SK-N-MC (cell line): ENCODE results near the gene XCR1.

Source experiments
- DNase-seq: peaks from one replicate; pipeline ENCODE4 v3.0.0-alpha.2; 2011; ENCODE audit warnings: low read depth, low spot score
- H3K27ac ChIP-seq: fragments of 200-600 bp; sonication (generic); 2 replicates; pipeline ENCODE4 v1.5.1; 2016; ENCODE audit warnings: mixed run types
- H3K36me3 ChIP-seq: fragments of 200-600 bp; sonication (generic); 2 replicates; pipeline ENCODE4 v1.6.1; 2017; ENCODE audit warnings: antibody characterized with exemption, low read length, mixed read lengths; ENCODE audit not compliant: insufficient read depth
- H3K4me3 ChIP-seq: fragments of 200-600 bp; sonication (generic); 2 replicates; pipeline ENCODE4 v1.5.1; 2016
- H3K9ac ChIP-seq: fragments of 200-600 bp; sonication (generic); 2 replicates; pipeline ENCODE4 v1.8.0; 2017; ENCODE audit warnings: mixed run types, mixed read lengths; ENCODE audit not compliant: insufficient read length
- H3K9me3 ChIP-seq: fragments of 200-600 bp; sonication (generic); 2 replicates; pipeline ENCODE4 v1.6.1; 2017; ENCODE audit warnings: low read depth, mild to moderate bottlenecking, antibody characterized with exemption, low read length, moderate library complexity, mixed read lengths
- EZH2 ChIP-seq: fragments of 200-600 bp; sonication (generic); IDR thresholded peaks from one replicate; pipeline ENCODE4 v1.6.1; 2017; ENCODE audit warnings: antibody characterized with exemption
- FOXP2 ChIP-seq: optimal IDR thresholded peaks from 2 replicates; pipeline ENCODE3; 2011; ENCODE audit warnings: mild to moderate bottlenecking, moderate library complexity; ENCODE audit not compliant: insufficient read depth; ENCODE audit errors: extremely low read length, control extremely low read depth
- POLR2AphosphoS5 ChIP-seq: IDR thresholded peaks from 2 replicates; pipeline ENCODE4 v1.6.1; 2012; ENCODE audit warnings: mild to moderate bottlenecking, low read depth, low read length, borderline replicate concordance

The XCR1 gene

DNA sequence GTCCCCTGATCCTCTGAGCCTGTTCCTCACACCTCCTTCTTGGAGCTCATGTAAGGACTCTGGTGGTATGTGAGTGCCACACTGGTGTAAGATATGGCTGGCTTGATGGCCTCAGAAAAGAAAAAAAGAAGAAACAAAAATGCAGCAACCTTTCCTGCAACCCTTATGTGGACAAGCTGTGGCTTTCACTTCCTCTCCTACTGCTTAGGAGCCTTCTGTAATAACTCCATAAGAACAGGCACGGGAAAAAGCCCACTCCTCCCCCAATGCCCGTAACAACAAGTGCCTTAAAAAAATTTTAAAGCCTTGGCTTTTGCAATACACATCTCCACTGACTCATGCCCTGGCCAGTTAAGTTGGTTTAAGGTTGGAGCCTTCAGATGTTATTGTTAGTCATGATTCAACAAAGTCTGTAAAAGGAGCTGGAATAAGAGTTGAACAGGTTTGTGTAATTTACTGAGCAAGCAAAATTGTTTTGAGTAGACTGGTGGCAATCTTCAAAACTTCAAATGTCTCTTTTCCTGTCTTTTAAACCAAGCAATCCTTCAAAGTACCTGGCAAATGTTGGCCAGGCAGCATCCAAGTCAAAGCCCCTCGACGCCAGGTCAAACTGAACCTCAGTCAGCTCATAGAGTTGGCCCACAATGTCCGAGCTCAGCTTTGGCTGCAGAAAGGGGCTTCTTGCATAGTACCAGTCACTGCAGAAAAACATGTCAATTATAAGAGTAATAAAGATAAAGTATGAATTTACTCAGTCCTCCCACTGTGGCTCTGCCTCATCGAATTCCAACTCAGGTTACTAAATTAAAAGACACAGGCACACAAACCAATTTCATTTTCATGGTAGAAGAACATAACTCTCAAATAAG lies 54.5 kb downstream of the XCR1 start:
- no peak for DNase-seq
- peaks cover 5% of the 10 kb centered on the region; the same call in 1 of the 2 replicates for H3K36me3 ChIP-seq
- TF ChIP-seq FOXP2 = no peak
- TF ChIP-seq POLR2AphosphoS5 = no peak
- TF ChIP-seq EZH2 = no peak
- H3K27ac ChIP-seq = no peak overlapping the region
- no peaks in the 10 kb centered on the region for H3K9me3 ChIP-seq
- no peak overlapping the region for H3K4me3 ChIP-seq
- no peak overlapping the region for H3K9ac ChIP-seq

DNA sequence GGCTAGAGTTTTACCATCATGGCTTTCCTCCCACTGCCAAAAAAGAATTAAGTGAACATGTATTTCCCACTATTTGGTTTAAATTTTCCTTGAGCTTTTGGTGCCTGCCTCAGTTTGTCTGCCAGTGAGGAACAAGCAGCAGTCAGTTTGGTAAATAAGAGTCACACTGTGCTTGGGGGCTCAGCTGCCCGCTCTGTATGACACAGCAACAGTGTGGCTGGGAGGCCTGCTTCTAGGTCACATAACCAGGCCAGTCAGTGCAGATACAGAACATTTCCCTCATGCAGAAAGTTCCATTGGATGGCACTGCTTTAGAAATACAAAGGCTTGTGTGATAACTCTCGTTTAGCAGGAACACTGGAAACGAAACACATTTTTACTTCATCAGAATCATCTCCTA lies 57.3 kb downstream of the XCR1 start:
- no peak overlapping the region for H3K9ac ChIP-seq
- H3K27ac ChIP-seq = no peak overlapping the region
- no peaks in the 10 kb centered on the region for H3K9me3 ChIP-seq
- H3K4me3 ChIP-seq = no peak overlapping the region
- no peak for DNase-seq
- H3K36me3 ChIP-seq = peaks cover 2% of the 10 kb centered on the region; the same call in 1 of the 2 replicates
- TF ChIP-seq FOXP2 (no peak), POLR2AphosphoS5 (no peak), EZH2 (no peak)

DNA sequence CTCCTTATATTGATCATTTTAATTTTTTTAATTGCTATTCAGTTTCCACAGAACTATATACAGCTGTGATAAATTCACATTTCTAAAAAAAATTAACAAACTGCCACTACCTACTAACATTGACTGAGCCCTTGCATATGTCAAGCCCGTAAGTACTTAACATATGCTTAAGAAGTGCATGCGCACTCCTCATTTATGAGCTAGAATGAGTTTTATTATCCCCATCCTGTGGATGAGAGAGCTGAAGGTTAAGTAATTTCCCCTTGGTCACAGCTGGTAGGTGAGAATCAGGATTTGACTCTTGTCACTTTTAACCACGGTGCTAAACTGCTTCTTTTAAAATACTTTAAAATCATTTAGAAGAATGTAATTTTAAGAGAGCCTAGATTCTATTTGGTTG lies 58.2 kb downstream of the XCR1 start:
- TF ChIP-seq EZH2 = no peak
- TF ChIP-seq POLR2AphosphoS5 = no peak
- TF ChIP-seq FOXP2 = no peak
- H3K9ac ChIP-seq = no peak overlapping the region
- H3K36me3 ChIP-seq = peaks cover 2% of the 10 kb centered on the region; the same call in 1 of the 2 replicates
- no peak for DNase-seq
- H3K9me3 ChIP-seq = no peaks in the 10 kb centered on the region
- no peak overlapping the region for H3K27ac ChIP-seq
- H3K4me3 ChIP-seq = no peak overlapping the region

DNA sequence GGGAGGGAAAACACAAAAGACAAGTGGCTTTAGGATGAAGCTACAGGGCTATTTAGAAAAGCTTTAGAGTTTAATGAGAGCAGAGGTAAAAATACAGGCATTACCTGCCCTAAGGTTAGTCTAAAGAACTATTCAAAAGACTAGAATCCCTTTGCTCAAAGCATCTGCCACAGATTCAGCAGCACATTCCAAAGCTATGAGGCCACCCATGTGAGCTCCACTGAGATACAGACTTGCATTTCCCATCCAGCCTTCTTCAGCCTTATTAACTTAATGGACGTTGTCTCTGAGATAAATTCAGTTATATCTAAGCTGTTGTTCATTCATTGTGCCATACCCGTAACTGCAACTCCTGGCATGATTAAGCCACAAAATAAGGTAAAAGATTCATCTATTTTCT lies 58.6 kb downstream of the XCR1 start:
- H3K27ac ChIP-seq = no peak overlapping the region
- no peak for DNase-seq
- H3K4me3 ChIP-seq = no peak overlapping the region
- no peak overlapping the region for H3K9ac ChIP-seq
- peaks cover 2% of the 10 kb centered on the region; the same call in 1 of the 2 replicates for H3K36me3 ChIP-seq
- no peak for TF ChIP-seq FOXP2
- TF ChIP-seq EZH2 = no peak
- TF ChIP-seq POLR2AphosphoS5 = no peak
- no peaks in the 10 kb centered on the region for H3K9me3 ChIP-seq

DNA sequence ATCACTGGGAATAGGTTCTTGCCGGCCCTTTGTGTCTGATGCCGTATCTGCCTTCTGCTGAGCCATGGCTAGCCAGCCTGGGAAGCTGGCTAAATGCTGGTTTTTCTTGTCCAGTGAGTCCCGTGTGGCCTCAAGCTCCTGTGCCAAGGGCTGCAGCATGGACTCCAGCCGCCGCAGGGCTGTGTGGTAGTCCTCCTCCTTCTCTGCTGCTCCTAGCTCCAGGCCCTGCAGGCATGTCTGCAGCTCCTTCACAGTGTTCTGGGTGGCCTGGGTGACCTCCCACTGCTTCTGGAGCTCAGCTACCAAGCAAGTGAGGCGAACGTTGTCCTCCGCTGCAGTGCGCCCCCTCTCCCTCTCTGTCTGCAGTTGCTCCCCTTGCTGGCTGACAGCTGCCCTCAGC lies 59.1 kb downstream of the XCR1 start:
- Histone ChIP-seq H3K36me3 (peaks cover 2% of the 10 kb centered on the region; the same call in 1 of the 2 replicates), H3K9ac (no peak overlapping the region), H3K27ac (no peak overlapping the region), H3K9me3 (no peaks in the 10 kb centered on the region), H3K4me3 (no peak overlapping the region)
- TF ChIP-seq EZH2 (no peak), FOXP2 (no peak), POLR2AphosphoS5 (no peak)
- no peak for DNase-seq

DNA sequence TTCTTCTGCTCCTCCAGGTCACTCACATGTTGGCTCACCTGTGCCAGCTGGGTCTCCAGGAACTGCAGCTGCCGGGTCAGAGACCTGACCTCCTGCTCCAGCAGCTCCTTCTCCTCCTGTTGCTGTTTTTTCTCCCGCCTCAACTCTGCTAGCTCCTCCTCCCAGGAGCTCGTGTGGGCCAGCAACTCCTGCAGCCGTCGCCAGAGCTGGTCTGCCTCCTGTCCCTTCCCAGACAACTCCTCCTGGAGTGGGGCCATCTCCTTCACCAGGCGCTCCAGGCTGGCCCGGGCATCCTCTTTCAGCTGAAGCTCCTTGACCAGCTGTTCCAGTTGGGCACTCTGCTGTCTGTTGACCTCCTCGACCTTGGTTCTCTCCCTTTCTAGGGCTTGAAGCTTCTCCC lies 59.6 kb downstream of the XCR1 start:
- peaks cover 2% of the 10 kb centered on the region; the same call in 1 of the 2 replicates for H3K36me3 ChIP-seq
- no peak overlapping the region for H3K9ac ChIP-seq
- no peak for TF ChIP-seq EZH2
- TF ChIP-seq POLR2AphosphoS5 = no peak
- TF ChIP-seq FOXP2 = no peak
- H3K9me3 ChIP-seq = no peaks in the 10 kb centered on the region
- no peak for DNase-seq
- H3K4me3 ChIP-seq = no peak overlapping the region
- H3K27ac ChIP-seq = no peak overlapping the region
